Heart left ventricle (tissue), 13 donors: ENCODE measurements around the gene MCC.

Experiments used
- POLR2A ChIP-seq, 2 donors: fragments of 450-650 bp; IDR thresholded peaks; one replicate each; pipeline ENCODE4 v1.6.1; 2017; ENCODE audit warnings: antibody characterized with exemption in 2 of 2, mild to moderate bottlenecking in 2 of 2, moderate library complexity in 2 of 2
- TF ChIP-seq, protein P1 (sequence below), 12 donors: fragments of 200-600 bp; sonication (generic) in 4 of 12; IDR thresholded peaks; one replicate each; pipeline versions ENCODE4 v1.5.0 to v1.8.0; 2018 to 2022; ENCODE audit warnings: antibody characterized with exemption in 12 of 12, mild to moderate bottlenecking in 5 of 12
- donor health status: ischemic (EF 13 %, LVEDD 7.1; RV severe dilation, severe dysfunction).
- donor health status: DM: no; HTN: yes; CAD: no.
- donor health status: DM: no; HTN: no; CAD: no.
- donor health status: ischemic (EF 25% LVEDD 6.9; RV normal size, moderate dysfunction).
- donor health status: ischemic (EF 25% LVEDD 5.7; RV mildly dilated, moderate dysfunction).
- donor health status: ischemic (EF 35%, LVEDD 5.7; RV mildly dilated, moderate dysfunction).
- donor health status: nonischemic (EF 11% LVEDD 7.7; RV severe dilation, severe dysfunction).
- donor health status: DM: yes; HTN: yes; CAD: no.
- donor health status: PGD.
- donor health status: ischemic (EF 29% LVEDD 5.4; RV normal size, mild dysfunction).
- donor health status: nonischemic (EF 23%, LVEDD 6.1; RV moderate dilation, normal function).

- TF ChIP-seq, protein P1, sequence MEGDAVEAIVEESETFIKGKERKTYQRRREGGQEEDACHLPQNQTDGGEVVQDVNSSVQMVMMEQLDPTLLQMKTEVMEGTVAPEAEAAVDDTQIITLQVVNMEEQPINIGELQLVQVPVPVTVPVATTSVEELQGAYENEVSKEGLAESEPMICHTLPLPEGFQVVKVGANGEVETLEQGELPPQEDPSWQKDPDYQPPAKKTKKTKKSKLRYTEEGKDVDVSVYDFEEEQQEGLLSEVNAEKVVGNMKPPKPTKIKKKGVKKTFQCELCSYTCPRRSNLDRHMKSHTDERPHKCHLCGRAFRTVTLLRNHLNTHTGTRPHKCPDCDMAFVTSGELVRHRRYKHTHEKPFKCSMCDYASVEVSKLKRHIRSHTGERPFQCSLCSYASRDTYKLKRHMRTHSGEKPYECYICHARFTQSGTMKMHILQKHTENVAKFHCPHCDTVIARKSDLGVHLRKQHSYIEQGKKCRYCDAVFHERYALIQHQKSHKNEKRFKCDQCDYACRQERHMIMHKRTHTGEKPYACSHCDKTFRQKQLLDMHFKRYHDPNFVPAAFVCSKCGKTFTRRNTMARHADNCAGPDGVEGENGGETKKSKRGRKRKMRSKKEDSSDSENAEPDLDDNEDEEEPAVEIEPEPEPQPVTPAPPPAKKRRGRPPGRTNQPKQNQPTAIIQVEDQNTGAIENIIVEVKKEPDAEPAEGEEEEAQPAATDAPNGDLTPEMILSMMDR (IDR thresholded peaks at IDR 0.05) = no peak
- no peak for TF ChIP-seq POLR2A (IDR thresholded peaks at IDR 0.05)
Observed at GRCh38 chr5:113176734-113177133, 311.5 kb downstream of the MCC start.
